Neutrophil (primary cell): ENCODE results near the gene SRGAP1.

ENCODE experiments used
- H3K27ac ChIP-seq: fragments of 200-600 bp; sonication (generic); 2 replicates; pipeline ENCODE4 v1.5.1; 2016; ENCODE audit warnings: mild to moderate bottlenecking, moderate library complexity
- H3K27me3 ChIP-seq: fragments of 200-600 bp; sonication (generic); 2 replicates; pipeline ENCODE4 v1.6.0; 2016; ENCODE audit warnings: mild to moderate bottlenecking
- H3K36me3 ChIP-seq: fragments of 200-600 bp; sonication (generic); 2 replicates; pipeline ENCODE4 v1.5.1; 2017
- H3K4me1 ChIP-seq, 2 experiments: fragments of 200-600 bp in 1 of 2; sonication (generic) in 1 of 2; 1 replicate in 1 of 2; 2 replicates in 1 of 2; pipeline versions ENCODE4 v1.5.1 to v1.6.1; 2013 to 2016; ENCODE audit warnings: low read depth in 1 of 2, low read length in 1 of 2, mild to moderate bottlenecking in 1 of 2, moderate library complexity in 1 of 2; ENCODE audit not compliant: control insufficient read depth in 1 of 2, insufficient read depth in 1 of 2
- H3K4me3 ChIP-seq, 2 experiments: fragments of 200-600 bp in 1 of 2; sonication (generic) in 1 of 2; 1 replicate in 1 of 2; 2 replicates in 1 of 2; pipeline ENCODE4 v1.5.1; 2013 to 2016; ENCODE audit warnings: low read depth in 1 of 2, low read length in 1 of 2, mild to moderate bottlenecking in 1 of 2, moderate library complexity in 1 of 2
- H3K9me3 ChIP-seq: fragments of 200-600 bp; sonication (generic); 2 replicates; pipeline ENCODE4 v1.5.1; 2016
- CTCF ChIP-seq: fragments of 200-600 bp; sonication (generic); IDR thresholded peaks from 2 replicates; pipeline ENCODE4 v1.5.1; 2016; ENCODE audit warnings: antibody characterized with exemption

Gene SRGAP1

GRCh38 chr12:63909746-63910145, 65.2 kb downstream of the SRGAP1 start:
- TF ChIP-seq CTCF: no peak
- no peaks in the 10 kb centered on the region for H3K36me3 ChIP-seq
- H3K27me3 ChIP-seq: no peaks in the 10 kb centered on the region
- peaks cover 10 to 12% of the 10 kb centered on the region in 2 experiments for H3K4me1 ChIP-seq
- no peak overlapping the region for H3K27ac ChIP-seq
- H3K4me3 ChIP-seq: no peak overlapping the region
- H3K9me3 ChIP-seq: no peaks in the 10 kb centered on the region

GRCh38 chr12:63911341-63911740, 66.8 kb downstream of the SRGAP1 start:
- H3K4me1 ChIP-seq: no peaks in the 10 kb centered on the region
- H3K4me3 ChIP-seq: no peak overlapping the region
- no peak overlapping the region for H3K27ac ChIP-seq
- no peaks in the 10 kb centered on the region for H3K36me3 ChIP-seq
- no peaks in the 10 kb centered on the region for H3K9me3 ChIP-seq
- TF ChIP-seq CTCF: no peak
- H3K27me3 ChIP-seq: no peaks in the 10 kb centered on the region

DNA sequence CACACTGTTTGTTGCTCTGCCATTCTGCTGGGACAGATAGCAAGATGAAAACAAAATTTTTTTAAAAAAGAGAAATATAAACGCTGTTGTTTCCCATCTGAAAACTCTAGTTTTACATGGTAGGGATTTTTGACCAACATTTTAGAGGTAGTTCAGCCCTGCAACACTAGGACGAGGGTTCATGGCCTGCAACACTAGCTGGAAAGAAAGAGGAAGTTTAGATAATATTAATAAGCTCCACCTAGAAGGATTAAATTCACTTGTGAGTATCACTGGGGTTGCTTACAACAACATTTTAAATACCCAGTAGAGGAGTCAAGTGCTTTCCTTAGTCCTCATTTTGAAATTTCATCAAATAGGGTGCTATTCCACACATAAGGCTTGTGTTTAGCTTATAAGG, 68.2 kb downstream of the SRGAP1 start:
- no peaks in the 10 kb centered on the region for H3K36me3 ChIP-seq

GRCh38 chr12:63913929-63914328, 69.4 kb downstream of the SRGAP1 start:
- Histone ChIP-seq H3K9me3 (no peaks in the 10 kb centered on the region), H3K36me3 (no peaks in the 10 kb centered on the region), H3K27me3 (no peaks in the 10 kb centered on the region), H3K27ac (no peak overlapping the region), H3K4me3 (no peak overlapping the region), H3K4me1 (peaks cover 14 to 24% of the 10 kb centered on the region in 2 experiments)
- no peak for TF ChIP-seq CTCF

More for the DNA sequence above, 68.2 kb downstream of the SRGAP1 start:
- no peak for TF ChIP-seq CTCF
- Histone ChIP-seq H3K4me3 (no peak overlapping the region), H3K9me3 (no peaks in the 10 kb centered on the region), H3K27me3 (no peaks in the 10 kb centered on the region), H3K27ac (no peak overlapping the region), H3K4me1 (peaks cover 2 to 11% of the 10 kb centered on the region in 2 experiments)

DNA sequence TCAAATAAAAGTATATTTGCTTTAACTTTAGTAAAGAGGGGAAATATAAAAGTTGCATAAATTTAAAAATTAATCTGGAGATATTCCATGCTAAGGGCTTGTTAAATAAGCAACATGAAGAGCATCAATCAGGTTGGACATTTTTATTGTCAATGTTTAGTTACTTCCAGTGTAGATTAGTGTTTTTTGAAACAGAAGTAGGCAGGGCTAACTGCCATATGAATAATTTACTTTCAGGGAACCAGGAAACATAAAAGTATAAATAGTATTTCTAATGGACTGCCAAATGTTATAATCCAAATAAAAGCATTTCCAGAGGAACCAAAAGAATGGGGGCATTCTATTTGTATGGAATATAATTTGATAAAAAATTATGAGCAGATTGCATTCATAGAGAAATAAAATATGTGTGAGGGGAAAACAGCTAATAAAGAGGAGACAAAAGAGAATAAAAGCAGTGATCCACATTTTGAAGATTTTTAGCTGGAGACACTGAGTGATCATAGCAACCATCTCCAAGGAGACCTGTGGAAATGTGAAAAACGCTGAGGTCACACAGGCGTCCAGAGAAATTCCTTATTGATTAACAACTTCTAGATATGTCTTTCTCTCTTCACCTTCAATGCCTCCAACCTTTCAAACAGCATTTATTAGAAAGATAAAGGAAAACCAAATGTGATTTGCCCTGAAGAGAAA, 70.8 kb downstream of the SRGAP1 start:
- Histone ChIP-seq H3K4me3 (no peak overlapping the region), H3K36me3 (no peaks in the 10 kb centered on the region)
- TF ChIP-seq CTCF: no peak

More for the DNA sequence above, 70.8 kb downstream of the SRGAP1 start:
- Histone ChIP-seq H3K27me3 (no peaks in the 10 kb centered on the region), H3K4me1 (peaks cover 17 to 25% of the 10 kb centered on the region in 2 experiments), H3K9me3 (no peaks in the 10 kb centered on the region), H3K27ac (no peak overlapping the region)
